H1 (cell line): ENCODE results near the gene C1QL2. TPM values are rescaled to one million over a fixed set of nuclear protein-coding genes. Genes with fewer than 3 reads are reported as not detected.

Experiments
- CTCF ChIA-PET: fragments of 300-600 bp; sonication (Branson Sonifier 250); formaldehyde crosslinking; loops from one replicate; lab custom pipeline; 2021; ENCODE audit not compliant: partially characterized antibody; lab: Charles Lee
- POLR2A ChIA-PET: fragments of 300-600 bp; sonication (Branson Sonifier 250); formaldehyde crosslinking; loops from one replicate; lab custom pipeline; 2021; ENCODE audit warnings: inconsistent platforms; ENCODE audit not compliant: partially characterized antibody; lab: Charles Lee
- DNase-seq, 2 experiments: peaks; one replicate each; pipeline versions ENCODE4 v3.0.0 to v3.0.0-alpha.2; 2010 to 2022; ENCODE audit warnings: low spot score in 2 of 2, low read depth in 1 of 2, mixed read lengths in 1 of 2
- FAIRE-seq: peaks from 2 replicates; lab custom pipeline; 2011; peaks lifted over from hg19 to GRCh38; lab: Jason Lieb, UNC
- H2AFZ ChIP-seq: 2 replicates; pipeline ENCODE4 v1.8.1; 2012; ENCODE audit warnings: low read length, inconsistent platforms
- H2AK5ac ChIP-seq: 2 replicates; pipeline ENCODE4 v1.6.1; 2013; ENCODE audit warnings: low read depth, low read length
- H2BK120ac ChIP-seq: replicated peaks from 2 replicates; pipeline ENCODE3; 2013; ENCODE audit warnings: low read depth, low read length, inconsistent platforms
- H2BK12ac ChIP-seq: 2 replicates; pipeline ENCODE4 v1.6.1; 2013; ENCODE audit warnings: low read depth, low read length
- H2BK15ac ChIP-seq: 2 replicates; pipeline ENCODE4 v1.6.1; 2013; ENCODE audit warnings: low read length
- H2BK20ac ChIP-seq: 2 replicates; pipeline ENCODE4 v1.6.1; 2013; ENCODE audit warnings: low read length
- H2BK5ac ChIP-seq: 2 replicates; pipeline ENCODE4 v1.6.1; 2013; ENCODE audit warnings: low read depth, low read length
- H3K14ac ChIP-seq: 2 replicates; pipeline ENCODE4 v1.6.1; 2013; ENCODE audit warnings: inconsistent platforms; ENCODE audit not compliant: insufficient read length
- H3K18ac ChIP-seq: 2 replicates; pipeline ENCODE4 v1.6.1; 2013; ENCODE audit warnings: low read length; ENCODE audit errors: extremely low read depth
- H3K23ac ChIP-seq: 2 replicates; pipeline ENCODE4 v1.6.1; 2013; ENCODE audit warnings: inconsistent platforms; ENCODE audit not compliant: insufficient read length
- H3K23me2 ChIP-seq: 2 replicates; pipeline ENCODE4 v1.6.1; 2013; ENCODE audit warnings: low read depth, low read length
- H3K27ac ChIP-seq: 2 replicates; pipeline ENCODE4 v1.6.1; 2011; ENCODE audit warnings: low read depth, low read length, inconsistent platforms
- H3K27me3 ChIP-seq, 4 experiments: replicated peaks in 1 of 4; 1 replicate in 1 of 4; 2 replicates in 3 of 4; pipeline versions ENCODE4 v1.6.1 to v1.8.1; 2011 to 2013; ENCODE audit warnings: low read length in 3 of 4, mild to moderate bottlenecking in 3 of 4, inconsistent platforms in 2 of 4, mixed read lengths in 2 of 4, moderate library complexity in 1 of 4; ENCODE audit not compliant: control insufficient read depth in 3 of 4, insufficient read depth in 3 of 4; ENCODE audit errors: extremely low read depth in 1 of 4
- H3K36me3 ChIP-seq, 4 experiments: 2 replicates each; pipeline versions ENCODE4 v1.6.1 to v1.8.1; 2011 to 2013; ENCODE audit warnings: mild to moderate bottlenecking in 4 of 4, low read length in 3 of 4, moderate library complexity in 2 of 4, control low read depth in 1 of 4, inconsistent platforms in 1 of 4; ENCODE audit not compliant: insufficient read depth in 4 of 4, control insufficient read depth in 2 of 4
- H3K4ac ChIP-seq: replicated peaks from 2 replicates; pipeline ENCODE3; 2013; ENCODE audit warnings: low read length, low read depth, mixed read lengths, inconsistent platforms; ENCODE audit not compliant: insufficient read length
- H3K4me1 ChIP-seq, 4 experiments: replicated peaks in 1 of 4; 1 replicate in 1 of 4; 2 replicates in 3 of 4; pipeline versions ENCODE4 v1.6.1 to v1.8.1; 2011 to 2013; ENCODE audit warnings: low read length in 3 of 4, inconsistent platforms in 2 of 4, mixed read lengths in 1 of 4; ENCODE audit not compliant: insufficient read depth in 4 of 4, control insufficient read depth in 3 of 4
- H3K4me2 ChIP-seq, 2 experiments: 2 replicates each; pipeline versions ENCODE4 v1.6.1 to v1.8.1; 2011 to 2013; ENCODE audit warnings: low read depth in 2 of 2, low read length in 2 of 2, control low read depth in 1 of 2, inconsistent platforms in 1 of 2, mild to moderate bottlenecking in 1 of 2; ENCODE audit not compliant: insufficient read depth in 1 of 2
- H3K4me3 ChIP-seq, 4 experiments: fragments of 200-600, 300-600 bp in 1 of 4; sonication (generic), shearing (Covaris generic), sonication (Bioruptor Twin) in 1 of 4; 2 replicates each; pipeline versions ENCODE4 v1.5.1 to v1.8.1; 2011 to 2016; ENCODE audit warnings: low read length in 4 of 4, low read depth in 3 of 4, control low read depth in 2 of 4, inconsistent platforms in 2 of 4, mild to moderate bottlenecking in 2 of 4, mixed read lengths in 1 of 4, moderate library complexity in 1 of 4; ENCODE audit not compliant: insufficient read depth in 2 of 4; ENCODE audit errors: extremely low read depth in 1 of 4
- H3K56ac ChIP-seq: replicated peaks from 2 replicates; pipeline ENCODE3; 2013; ENCODE audit warnings: low read depth, mild to moderate bottlenecking, mixed read lengths, low read length, inconsistent platforms; ENCODE audit not compliant: insufficient read length
- H3K79me1 ChIP-seq: 2 replicates; pipeline ENCODE4 v1.6.1; 2013; ENCODE audit warnings: low read depth, low read length, control low read depth
- H3K79me2 ChIP-seq, 2 experiments: 2 replicates each; pipeline versions ENCODE4 v1.6.1 to v1.8.1; 2012 to 2013; ENCODE audit warnings: low read length in 2 of 2, mild to moderate bottlenecking in 2 of 2, inconsistent platforms in 1 of 2; ENCODE audit not compliant: insufficient read depth in 2 of 2, control insufficient read depth in 1 of 2
- H3K9ac ChIP-seq, 4 experiments: replicated peaks in 1 of 4; 1 replicate in 1 of 4; 2 replicates in 3 of 4; pipeline versions ENCODE4 v1.6.1 to v1.8.1; 2011 to 2013; ENCODE audit warnings: low read depth in 3 of 4, low read length in 3 of 4, control low read depth in 2 of 4, mild to moderate bottlenecking in 2 of 4, moderate library complexity in 2 of 4, inconsistent platforms in 1 of 4; ENCODE audit errors: extremely low read depth in 1 of 4
- H3K9me3 ChIP-seq, 2 experiments: 2 replicates each; pipeline versions ENCODE4 v1.6.1 to v1.8.1; 2012 to 2013; ENCODE audit warnings: mild to moderate bottlenecking in 2 of 2, moderate library complexity in 2 of 2, control low read depth in 1 of 2, inconsistent platforms in 1 of 2, low read depth in 1 of 2, low read length in 1 of 2, mixed read lengths in 1 of 2; ENCODE audit not compliant: insufficient read depth in 2 of 2
- H4K20me1 ChIP-seq, 2 experiments: replicated peaks in 1 of 2; 2 replicates each; pipeline versions ENCODE3 to v1.8.1; 2011 to 2013; ENCODE audit warnings: inconsistent platforms in 2 of 2, low read length in 2 of 2, mild to moderate bottlenecking in 1 of 2; ENCODE audit not compliant: insufficient read depth in 2 of 2, control insufficient read depth in 1 of 2
- H4K5ac ChIP-seq: 2 replicates; pipeline ENCODE4 v1.6.1; 2013; ENCODE audit warnings: low read length, low read depth, mixed read lengths, inconsistent platforms; ENCODE audit not compliant: insufficient read length
- H4K8ac ChIP-seq: 2 replicates; pipeline ENCODE4 v1.8.0; 2013; ENCODE audit warnings: mild to moderate bottlenecking, moderate library complexity, low read length, inconsistent platforms; ENCODE audit not compliant: insufficient read depth; ENCODE audit errors: extremely low read depth
- H4K91ac ChIP-seq: replicated peaks from 2 replicates; pipeline ENCODE3; 2013; ENCODE audit warnings: low read length, mixed read lengths, inconsistent platforms; ENCODE audit not compliant: insufficient read length
- BRCA1 ChIP-seq: IDR thresholded peaks from 2 replicates; pipeline ENCODE4 v1.6.1; 2012; ENCODE audit warnings: low read depth, low read length, improper control_type of control experiment
- KDM1A ChIP-seq: fragments of 200-600, 300-600 bp; sonication (generic); IDR thresholded peaks from 2 replicates; pipeline ENCODE4 v1.7.1; 2016; ENCODE audit warnings: mild to moderate bottlenecking, low read length, borderline replicate concordance
- POLR2AphosphoS5 ChIP-seq: IDR thresholded peaks from 2 replicates; pipeline ENCODE4 v1.6.1; 2011; ENCODE audit warnings: low read depth, low read length
- SIRT6 ChIP-seq: IDR thresholded peaks from one replicate; pipeline ENCODE4 v1.7.1; 2012; ENCODE audit warnings: low read length, inconsistent platforms
- WGBS, 2 experiments: shearing (Covaris generic) in 1 of 2; methylation state at CpG; one replicate each; pipeline versions ENCODE4 v1.1.6 to v1.1.7; 2013 to 2015; ENCODE audit warnings: low lambda C conversion rate in 2 of 2, mixed read lengths in 2 of 2, inconsistent platforms in 1 of 2, low coverage in 1 of 2, missing lambda C conversion rate in 1 of 2; ENCODE audit not compliant: insufficient replicate concordance in 2 of 2, insufficient coverage in 1 of 2, insufficient read length in 1 of 2; ENCODE audit errors: extremely low coverage in 1 of 2, missing lambda C conversion rate in 1 of 2; 5-methylcytosine and 5-hydroxymethylcytosine counted together
- polyA plus RNA-seq, 7 experiments: library from polyadenylated mRNA; depleted of rRNA in 3 of 7; stranded (reverse) in 5 of 7; unstranded in 2 of 7; fragments of >200 nt in 5 of 7; fragments of 200-250 nt in 2 of 7; gene quantifications; 1 replicate in 5 of 7; 2 replicates in 1 of 7; 4 replicates in 1 of 7; pipeline versions ENCODE4 v1.2.1 to v1.2.3, GENCODE V29; 2011 to 2013; ENCODE audit warnings: missing spikeins in 2 of 7, mixed read lengths in 2 of 7
- total RNA-seq: library from RNA; stranded (reverse); fragmentation: NEBNext Ultra II Directional; extraction: Animal tissue kit (Norgen Biotek cat#: 25700); gene quantifications from 2 replicates; pipeline ENCODE4 v1.2.1, GENCODE V29; 2021

The C1QL2 gene
- total and polyA plus RNA-seq, 2 of the 8 experiments (the other 6 are each of a cell fraction or from before 2014, with no cell fraction given): 0.80 to 0.88 TPM

DNA sequence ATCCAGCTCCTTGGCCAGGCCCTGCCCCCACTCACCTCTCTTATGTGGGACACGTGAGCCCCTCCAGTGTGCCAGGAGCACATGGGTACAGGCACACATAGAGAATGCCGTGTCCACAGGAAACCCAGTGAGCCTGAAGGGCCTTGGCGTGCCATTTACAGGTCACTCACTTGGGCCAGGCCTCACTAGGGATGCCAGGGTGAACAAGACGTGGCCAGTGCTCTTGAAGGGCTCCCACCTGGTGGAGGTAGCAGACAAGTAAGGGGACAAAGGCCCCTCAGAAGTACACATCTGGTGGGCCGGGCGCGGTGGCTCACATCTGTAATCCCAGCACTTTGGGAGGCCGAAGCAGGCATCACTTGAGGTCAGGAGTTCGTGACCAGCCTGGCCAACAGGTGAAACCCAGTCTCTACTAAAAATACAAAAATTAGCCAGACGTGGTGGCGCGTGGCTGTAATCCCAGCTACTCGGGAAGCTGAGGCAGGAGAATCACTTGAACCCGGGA is 15.1 kb upstream of the C1QL2 start:
- H3K4me2 ChIP-seq: no peak overlapping the region
- TF ChIP-seq POLR2AphosphoS5 (no peak), KDM1A (no peak), BRCA1 (no peak), SIRT6 (no peak)
- TF ChIP-seq, all 59 proteins: peak for 0
- H3K4me1 ChIP-seq: no peaks in the 10 kb centered on the region
- H3K14ac ChIP-seq: no peak overlapping the region
- no peak overlapping the region for H3K9ac ChIP-seq
- H4K91ac ChIP-seq: no peak overlapping the region
- no peaks in the 10 kb centered on the region for H3K27me3 ChIP-seq
- H2AK5ac ChIP-seq: no peak overlapping the region
- FAIRE-seq: no peak
- no peaks in the 10 kb centered on the region for H3K36me3 ChIP-seq
- no peaks in the 10 kb centered on the region for H3K79me1 ChIP-seq
- no peak overlapping the region for H3K4me3 ChIP-seq
- H3K23me2 ChIP-seq: no peaks in the 10 kb centered on the region
- H2BK20ac ChIP-seq: no peak overlapping the region
- H3K27ac ChIP-seq: no peak overlapping the region
- no peaks in the 10 kb centered on the region; a peak in 1 of 4 replicates for H3K9me3 ChIP-seq
- no peak overlapping the region for H2BK5ac ChIP-seq
- H2BK15ac ChIP-seq: no peak overlapping the region
- no peaks in the 10 kb centered on the region for H4K20me1 ChIP-seq
- H3K56ac ChIP-seq: no peak overlapping the region
- no peak overlapping the region for H2BK120ac ChIP-seq
- no peak overlapping the region for H4K8ac ChIP-seq
- H2AFZ ChIP-seq: no peak overlapping the region
- ChIA-PET CTCF (interaction anchor here (0.6 to 5.3 kb wide), 37 partner anchors 8 to 292 kb away, joined by 3 to 59 read pairs (median 5); partner anchors contain the start of genes C1QL2 and MARCO), POLR2A (interaction anchor here (0.9 kb wide), 1 partner anchor 36 kb away, joined by 3 read pairs; no protein-coding TSS in a partner anchor)
- no peak overlapping the region; the same call in 1 of the 2 replicates for H2BK12ac ChIP-seq
- H3K23ac ChIP-seq: no peak overlapping the region
- H3K4ac ChIP-seq: no peak overlapping the region
- WGBS, 2 experiments: 90% methylated on average over 11 of the region's 14 CpGs; no CpG with 5 or more reads in 1 of the 2 experiments
- H4K5ac ChIP-seq: no peak overlapping the region
- no peak for DNase-seq
- no peak overlapping the region for H3K18ac ChIP-seq
- no peaks in the 10 kb centered on the region for H3K79me2 ChIP-seq
